ENCODE measurements around the gene PCDHGB6.
"Not testable (repeated sequence)": the region's sequence is repeated elsewhere in the genome, so short reads cannot be mapped to it uniquely, and the experiment has no call there.

The PCDHGB6 gene

DNA sequence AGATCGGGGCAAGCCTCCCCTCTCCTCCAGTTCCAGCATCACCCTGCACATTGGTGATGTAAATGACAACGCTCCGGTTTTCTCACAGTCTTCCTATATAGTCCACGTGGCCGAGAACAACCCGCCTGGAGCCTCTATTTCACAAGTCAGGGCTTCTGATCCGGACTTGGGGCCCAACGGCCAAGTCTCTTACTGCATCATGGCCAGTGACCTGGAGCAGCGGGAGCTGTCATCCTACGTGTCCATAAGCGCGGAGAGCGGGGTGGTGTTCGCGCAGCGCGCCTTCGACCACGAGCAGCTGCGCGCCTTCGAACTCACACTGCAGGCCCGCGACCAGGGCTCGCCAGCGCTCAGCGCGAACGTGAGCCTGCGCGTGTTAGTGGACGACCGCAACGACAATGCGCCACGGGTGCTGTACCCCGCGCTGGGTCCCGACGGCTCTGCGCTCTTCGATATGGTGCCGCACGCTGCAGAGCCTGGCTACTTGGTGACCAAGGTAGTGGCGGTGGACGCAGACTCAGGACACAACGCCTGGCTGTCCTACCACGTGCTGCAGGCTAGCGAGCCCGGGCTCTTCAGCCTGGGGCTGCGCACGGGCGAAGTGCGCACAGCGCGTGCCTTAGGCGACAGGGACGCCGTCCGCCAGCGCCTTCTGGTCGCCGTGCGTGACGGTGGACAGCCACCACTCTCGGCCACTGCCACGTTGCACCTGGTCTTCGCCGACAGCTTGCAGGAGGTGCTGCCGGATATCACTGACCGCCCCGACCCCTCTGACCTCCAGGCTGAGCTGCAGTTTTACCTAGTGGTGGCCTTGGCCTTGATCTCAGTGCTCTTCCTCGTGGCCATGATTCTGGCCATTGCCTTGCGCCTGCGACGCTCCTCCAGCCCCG, 18.4 kb upstream of the PCDHGB6 start:
- no peak for DNase-seq

- DNase-seq: no peak
These were observed 15.2 kb upstream of the PCDHGB6 start, which contains the start of gene PCDHGA8 for GRCh38 chr5:141392429-141393198. PCDHGA8 (plus strand) TSS chr5:141392633; CDS start chr5:141392814, 181 bp downstream.

GRCh38 chr5:141393267-141393666, 14.6 kb upstream of the PCDHGB6 start:
- DNase-seq: no peak

DNA sequence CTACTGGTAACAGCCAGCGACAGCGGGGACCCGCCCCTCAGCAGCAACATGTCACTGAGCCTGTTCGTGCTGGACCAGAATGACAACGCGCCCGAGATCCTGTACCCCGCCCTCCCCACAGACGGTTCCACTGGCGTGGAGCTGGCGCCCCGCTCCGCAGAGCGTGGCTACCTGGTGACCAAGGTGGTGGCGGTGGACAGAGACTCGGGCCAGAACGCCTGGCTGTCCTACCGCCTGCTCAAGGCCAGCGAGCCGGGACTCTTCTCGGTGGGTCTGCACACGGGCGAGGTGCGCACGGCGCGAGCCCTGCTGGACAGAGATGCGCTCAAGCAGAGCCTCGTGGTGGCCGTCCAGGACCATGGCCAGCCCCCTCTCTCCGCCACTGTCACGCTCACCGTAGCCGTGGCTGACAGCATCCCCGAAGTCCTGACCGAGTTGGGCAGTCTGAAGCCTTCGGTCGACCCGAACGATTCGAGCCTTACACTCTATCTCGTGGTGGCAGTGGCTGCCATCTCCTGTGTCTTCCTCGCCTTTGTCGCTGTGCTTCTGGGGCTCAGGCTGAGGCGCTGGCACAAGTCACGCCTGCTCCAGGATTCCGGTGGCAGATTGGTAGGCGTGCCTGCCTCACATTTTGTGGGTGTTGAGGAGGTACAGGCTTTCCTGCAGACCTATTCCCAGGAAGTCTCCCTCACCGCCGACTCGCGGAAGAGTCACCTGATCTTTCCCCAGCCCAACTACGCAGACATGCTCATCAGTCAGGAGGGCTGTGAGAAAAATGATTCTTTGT, 13.2 kb upstream of the PCDHGB6 start:
- DNase-seq: not testable (repeated sequence)

- not testable (repeated sequence) for DNase-seq
These were observed 9.9 kb upstream of the PCDHGB6 start, which contains the start of gene PCDHGB5 for GRCh38 chr5:141397756-141398551. PCDHGB5 (plus strand) TSS chr5:141397947; CDS start chr5:141398128, 181 bp downstream.

GRCh38 chr5:141398608-141399007, 9.2 kb upstream of the PCDHGB6 start:
- DNase-seq: no peak

GRCh38 chr5:141399555-141400258, 8.1 kb upstream of the PCDHGB6 start:
- no peak for DNase-seq

DNA sequence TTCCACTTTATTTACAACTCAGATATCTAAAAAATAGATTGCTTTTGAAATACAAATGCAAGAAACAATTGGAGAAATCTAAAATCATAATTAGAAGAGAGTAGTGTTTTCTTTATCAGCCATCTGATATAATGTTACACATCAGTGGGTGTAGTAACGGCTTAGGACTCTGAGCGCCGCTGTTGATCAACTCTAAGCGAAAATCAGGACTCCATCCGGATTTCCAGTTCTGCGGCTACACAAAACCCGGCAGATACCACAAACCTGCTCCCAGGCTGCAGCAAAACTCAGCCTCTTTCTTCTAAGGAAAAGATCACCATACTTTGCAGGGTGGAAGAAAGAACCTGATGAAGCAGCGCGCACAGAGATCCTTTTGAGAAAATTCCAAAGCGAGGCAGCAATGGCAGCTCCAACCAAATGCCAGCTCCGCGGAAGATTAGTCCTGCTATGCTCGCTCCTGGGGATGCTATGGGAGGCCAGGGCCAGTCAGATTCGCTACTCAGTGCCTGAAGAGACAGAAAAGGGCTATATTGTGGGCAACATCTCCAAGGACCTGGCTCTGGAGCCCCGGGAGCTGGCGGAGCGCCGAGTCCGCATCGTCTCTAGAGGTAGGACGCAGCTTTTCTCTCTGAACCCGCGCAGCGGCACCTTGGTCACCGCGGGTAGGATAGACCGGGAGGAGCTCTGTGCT, 5.1 kb upstream of the PCDHGB6 start, which contains the start of gene PCDHGA9:
Gene PCDHGA9, plus strand, starts transcription at position 226 of the 691 bp plus-strand sequence. Its CDS starts 175 bp downstream, at position 401.
- DNase-seq: no peak

DNA sequence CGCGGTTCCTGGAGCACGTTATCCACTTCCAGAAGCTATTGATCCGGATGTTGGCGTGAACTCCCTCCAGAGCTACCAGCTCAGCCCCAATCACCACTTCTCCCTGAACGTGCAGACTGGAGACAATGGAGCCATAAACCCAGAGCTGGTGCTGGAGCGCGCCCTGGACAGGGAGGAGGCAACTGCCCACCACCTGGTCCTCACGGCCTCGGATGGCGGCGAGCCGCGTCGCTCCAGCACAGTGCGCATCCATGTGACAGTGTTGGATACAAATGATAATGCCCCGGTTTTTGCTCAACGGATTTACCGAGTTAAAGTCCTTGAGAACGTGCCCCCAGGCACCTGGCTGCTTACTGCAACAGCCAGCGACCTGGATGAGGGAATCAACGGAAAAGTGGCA, 4.4 kb upstream of the PCDHGB6 start:
- no peak for DNase-seq

DNA sequence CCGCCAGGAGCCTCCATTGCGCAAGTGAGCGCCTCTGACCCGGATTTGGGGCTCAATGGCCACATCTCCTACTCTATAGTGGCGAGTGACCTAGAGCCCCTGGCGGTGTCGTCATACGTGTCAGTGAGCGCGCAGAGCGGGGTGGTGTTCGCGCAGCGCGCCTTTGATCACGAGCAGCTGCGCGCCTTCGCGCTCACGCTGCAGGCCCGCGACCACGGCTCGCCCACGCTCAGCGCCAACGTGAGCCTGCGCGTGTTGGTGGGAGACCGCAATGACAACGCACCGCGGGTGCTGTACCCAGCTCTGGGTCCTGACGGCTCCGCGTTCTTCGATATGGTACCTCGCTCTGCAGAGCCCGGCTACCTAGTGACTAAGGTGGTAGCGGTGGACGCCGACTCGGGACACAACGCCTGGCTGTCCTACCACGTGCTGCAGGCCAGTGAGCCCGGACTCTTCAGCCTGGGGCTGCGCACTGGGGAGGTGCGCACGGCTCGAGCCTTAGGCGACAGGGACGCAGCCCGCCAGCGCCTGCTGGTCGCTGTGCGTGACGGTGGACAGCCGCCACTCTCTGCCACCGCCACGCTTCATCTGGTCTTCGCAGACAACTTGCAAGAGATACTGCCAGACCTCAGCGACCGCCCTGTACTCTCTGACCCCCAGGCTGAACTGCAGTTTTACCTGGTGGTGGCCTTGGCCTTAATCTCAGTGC, 1.9 kb downstream of the PCDHGB6 start:
- no peak for DNase-seq

GRCh38 chr5:141411575-141411974, 3.8 kb downstream of the PCDHGB6 start:
- no peak for DNase-seq

GRCh38 chr5:141412854-141413539, 5.2 kb downstream of the PCDHGB6 start, which contains the start of gene PCDHGA10:
PCDHGA10 (plus strand) TSS chr5:141412987; CDS start chr5:141413176, 189 bp downstream.
- DNase-seq: peak; percentile 83 to 88

GRCh38 chr5:141413540-141414069, 5.8 kb downstream of the PCDHGB6 start:
- DNase-seq: peak in 1 of 2 experiments; percentile 9

GRCh38 chr5:141414548-141415274, 6.9 kb downstream of the PCDHGB6 start:
- DNase-seq: not testable (repeated sequence)

- DNase-seq: not testable (repeated sequence)
These were observed 7.4 kb downstream of the PCDHGB6 start for GRCh38 chr5:141415275-141415618.

- not testable (repeated sequence) for DNase-seq
These were observed 9.8 kb downstream of the PCDHGB6 start, which contains the start of gene PCDHGB7 for GRCh38 chr5:141417494-141418172. PCDHGB7 (plus strand) TSS chr5:141417677; CDS start chr5:141417860, 183 bp downstream.

All from Kasumi-1 (cell line).